HCT116 (cell line): Measurements from ENCODE around the gene BRINP1.

ENCODE experiments used
- ATF3 ChIP-seq: IDR thresholded peaks from 2 replicates; pipeline ENCODE4 v1.6.1; 2012
- CEBPB ChIP-seq: IDR thresholded peaks from 2 replicates; pipeline ENCODE4 v1.6.1; 2012; ENCODE audit warnings: low read depth
- CTCF ChIP-seq, 3 experiments: fragments of 200-600 bp in 1 of 3; sonication (generic) in 1 of 3; IDR thresholded peaks in 2 of 3; conservative IDR thresholded peaks in 1 of 3; 2 replicates each; pipeline ENCODE4 v1.5.1; 2012 to 2017; ENCODE audit warnings: low read depth in 2 of 3, low read length in 2 of 3, antibody characterized with exemption in 1 of 3, borderline replicate concordance in 1 of 3, control low read depth in 1 of 3, mild to moderate bottlenecking in 1 of 3, mixed read lengths in 1 of 3, mixed run types in 1 of 3, moderate library complexity in 1 of 3; ENCODE audit not compliant: insufficient read depth in 1 of 3
- EZH2 ChIP-seq: fragments of 200-600 bp; sonication (generic); IDR thresholded peaks from 2 replicates; pipeline ENCODE4 v1.6.1; 2017; ENCODE audit warnings: antibody characterized with exemption, mixed run types
- FOSL1 ChIP-seq: IDR thresholded peaks from 2 replicates; pipeline ENCODE4 v1.6.1; 2012; ENCODE audit warnings: low read depth
- POLR2A ChIP-seq: IDR thresholded peaks from 2 replicates; pipeline ENCODE4 v1.7.0; 2011; ENCODE audit warnings: borderline replicate concordance; ENCODE audit not compliant: insufficient read depth, insufficient read length; ENCODE audit errors: extremely low read depth
- POLR2AphosphoS5 ChIP-seq: IDR thresholded peaks from 2 replicates; pipeline ENCODE4 v1.6.1; 2011; ENCODE audit warnings: mild to moderate bottlenecking, low read depth, low read length, moderate library complexity
- REST ChIP-seq: IDR thresholded peaks from 2 replicates; pipeline ENCODE4 v1.6.1; 2012; ENCODE audit warnings: low read depth
- SIN3A ChIP-seq: IDR thresholded peaks from 2 replicates; pipeline ENCODE4 v1.6.1; 2012; ENCODE audit warnings: low read depth
- SP1 ChIP-seq: IDR thresholded peaks from 2 replicates; pipeline ENCODE4 v1.6.1; 2012; ENCODE audit warnings: low read depth

GRCh38 chr9:119240546-119240945, 128.7 kb downstream of the BRINP1 start:
- no peak for TF ChIP-seq CTCF (IDR thresholded peaks at IDR 0.05 in 2 of 3, conservative IDR thresholded peaks at IDR 0.05 in 1 of 3; ENCODE audit: borderline replicate concordance in 1 of 3, insufficient read depth in 1 of 3, low read depth in 2 of 3, low read length in 2 of 3)
- TF ChIP-seq REST, result no peak
- TF ChIP-seq EZH2, result no peak
- no peak for TF ChIP-seq FOSL1
- no peak for TF ChIP-seq SIN3A
- TF ChIP-seq SP1, result no peak
- TF ChIP-seq POLR2A, result no peak
- no peak for TF ChIP-seq CEBPB
- no peak for TF ChIP-seq ATF3
- no peak for TF ChIP-seq POLR2AphosphoS5
